Right ventricle myocardium superior (tissue), 1 donor: ENCODE results near the gene AJAP1. TPM values are rescaled to one million over a fixed set of nuclear protein-coding genes. Genes with fewer than 3 reads are reported as not detected.

ENCODE experiments used
- ATAC-seq: fragments of 200-7000 bp; cut with Tn5 transposase; one replicate; pipeline ENCODE4 v1.9.1; 2020; ENCODE audit warnings: mild to moderate bottlenecking; ENCODE audit not compliant: poor library complexity
- DNase-seq: peaks from one replicate; pipeline ENCODE4 v3.0.0-alpha.2; 2020
- intact Hi-C: fragments of 100-400 bp; cut with DNase I; formaldehyde crosslinking; loops from one replicate; pipeline ENCODE4 v1.11.2; 2022
- total RNA-seq: library from RNA; stranded (reverse); fragmentation: NEBNext Ultra II Directional; extraction: Animal tissue kit (Norgen Biotek cat#: 25700); gene quantifications from one replicate; pipeline ENCODE4 v1.2.1, GENCODE V29; 2021
- donor health status: DM: no; HTN: yes; CAD: no; lungs with severe emphysema.

AJAP1 gene
- total RNA-seq, 1 donor from 2014 or later, result 0.05 TPM

DNA sequence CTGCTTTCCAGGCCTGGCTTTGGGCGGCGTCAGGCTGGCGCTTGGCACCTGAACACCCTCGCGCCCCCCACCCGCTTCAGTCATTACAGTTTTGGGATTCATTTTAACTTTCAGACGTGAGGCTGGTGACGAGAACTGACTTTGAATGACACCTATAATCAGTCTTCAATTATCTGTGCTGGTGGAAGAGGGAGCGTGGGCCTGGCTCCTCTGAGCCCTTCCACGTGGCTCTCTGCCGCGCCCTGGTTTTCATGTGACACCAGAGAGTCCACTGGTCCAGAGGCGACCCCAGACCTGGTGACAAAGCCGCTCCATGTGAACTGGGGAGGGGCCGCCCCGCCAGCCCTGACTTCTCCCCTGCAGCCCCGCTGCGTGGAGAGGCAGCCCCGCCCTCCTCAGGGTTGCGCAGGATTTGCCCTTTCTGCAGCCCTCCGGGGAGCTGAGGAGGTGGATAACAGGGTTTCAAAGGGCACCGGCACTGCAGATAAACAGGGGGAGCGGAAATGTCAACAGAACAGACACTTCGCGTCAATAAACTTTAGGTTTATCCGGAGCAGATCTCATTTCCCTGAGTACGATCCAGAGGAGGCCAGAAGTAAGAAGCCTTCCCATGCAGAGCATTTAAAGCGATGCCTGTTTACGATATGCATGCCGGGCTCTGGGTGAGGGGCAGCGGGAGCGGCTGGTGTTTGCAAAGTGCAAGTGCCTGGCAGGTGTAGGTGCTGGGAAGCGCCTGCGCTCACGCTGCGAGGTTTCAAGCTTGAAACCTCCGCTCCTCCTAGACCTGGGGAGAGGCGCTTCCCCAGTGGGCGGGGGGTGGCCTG, 56.4 kb downstream of the AJAP1 start:
- ATAC-seq (no peak), DNase-seq (no peak)
- intact Hi-C loops, result no loop called here

DNA sequence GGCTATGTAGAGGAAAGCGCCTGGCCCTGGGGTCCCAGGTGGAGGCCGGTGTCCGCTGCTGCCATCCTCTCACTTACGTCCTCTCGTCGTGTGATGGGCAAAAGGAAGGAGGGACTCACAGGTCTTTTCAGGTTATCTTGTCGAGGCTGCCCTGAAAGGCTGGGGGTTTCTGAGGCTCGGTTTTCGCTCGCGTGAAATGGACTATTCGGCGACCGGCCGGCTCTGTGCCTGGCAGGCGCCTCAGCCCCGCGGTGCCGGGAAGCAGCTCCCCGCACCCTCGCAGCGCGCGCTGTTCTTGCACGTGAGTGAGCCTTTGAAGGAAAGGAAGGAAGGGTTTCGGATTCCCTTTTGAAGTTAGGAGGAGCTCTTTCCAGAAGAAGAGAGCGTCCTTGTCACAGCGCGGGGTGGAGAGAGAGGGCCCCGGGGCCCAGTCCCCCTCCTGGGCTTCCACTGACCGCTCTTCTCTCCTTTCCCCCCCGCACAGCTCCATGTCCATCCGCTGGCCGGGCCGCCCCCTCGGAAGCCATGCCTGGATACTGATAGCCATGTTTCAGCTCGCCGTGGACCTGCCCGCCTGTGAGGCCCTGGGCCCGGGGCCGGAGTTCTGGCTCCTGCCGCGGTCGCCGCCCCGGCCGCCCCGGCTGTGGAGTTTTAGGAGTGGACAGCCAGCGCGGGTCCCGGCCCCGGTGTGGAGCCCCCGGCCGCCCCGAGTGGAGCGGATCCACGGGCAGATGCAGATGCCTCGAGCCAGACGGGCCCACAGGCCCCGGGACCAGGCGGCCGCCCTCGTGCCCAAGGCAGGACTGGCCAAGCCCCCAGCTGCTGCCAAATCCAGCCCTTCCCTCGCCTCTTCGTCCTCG, 57.2 kb downstream of the AJAP1 start:
- ATAC-seq, result no peak
- no peak for DNase-seq
- intact Hi-C loops, result no loop called here

DNA sequence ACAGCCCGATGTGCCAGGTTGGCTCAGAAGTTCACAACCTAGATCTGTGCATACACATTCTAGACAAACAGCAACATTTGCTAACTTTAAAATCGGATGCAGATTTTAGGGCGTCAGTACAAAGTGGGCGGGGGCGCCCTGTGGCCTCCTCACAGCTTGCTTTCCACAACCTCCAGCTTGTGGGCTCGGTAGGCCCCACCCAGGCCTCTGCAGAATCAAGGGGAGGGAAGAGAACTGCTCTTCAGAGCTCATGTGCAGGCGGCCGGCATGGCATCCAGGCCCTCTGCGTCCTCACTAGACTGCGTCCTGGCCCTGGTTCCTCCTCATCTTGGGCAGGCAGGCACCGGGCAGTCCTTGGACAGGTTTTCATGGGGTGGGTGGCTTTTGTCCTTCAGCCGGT, 59.3 kb downstream of the AJAP1 start:
- no peak for ATAC-seq
- no peak for DNase-seq
- intact Hi-C loops, result no loop called here

DNA sequence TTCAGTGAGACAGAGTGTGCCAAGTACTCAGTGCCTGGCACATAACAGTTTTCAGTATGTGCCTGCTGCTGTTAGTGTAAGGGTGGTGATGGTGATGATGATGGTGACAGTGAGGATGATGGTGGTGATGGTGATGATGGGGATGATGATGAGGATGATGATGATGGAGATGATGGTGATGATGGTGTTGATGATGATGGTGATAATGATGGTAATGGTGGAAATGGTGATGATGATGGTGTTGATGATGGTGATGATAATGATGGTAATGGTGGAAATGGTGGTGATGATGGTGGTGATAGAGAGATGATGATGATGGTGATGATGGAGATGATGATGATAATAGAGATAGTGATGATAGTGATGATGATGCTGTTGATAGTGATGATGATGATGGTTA, 62.0 kb downstream of the AJAP1 start:
- DNase-seq, result no peak
- no peak for ATAC-seq
- intact Hi-C loops, result no loop called here

DNA sequence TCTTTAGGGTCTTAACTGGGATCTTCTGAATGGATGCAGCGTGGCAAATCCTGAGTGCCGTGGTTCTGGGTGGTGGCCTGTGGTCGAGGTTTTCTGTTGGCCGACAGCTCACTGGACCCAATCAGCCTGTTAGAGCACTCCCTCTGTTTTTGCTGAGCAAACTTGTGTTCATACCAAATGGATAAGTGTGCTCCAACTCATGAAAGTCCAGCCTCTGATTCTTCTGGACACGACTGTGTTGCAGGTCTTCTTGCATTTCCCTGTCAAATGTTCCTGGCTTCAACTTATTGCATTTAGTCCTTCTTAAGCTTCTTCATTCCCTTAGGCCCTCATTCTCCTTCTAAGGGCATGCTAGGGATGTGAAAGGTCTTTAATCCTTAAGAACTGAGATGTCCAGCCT, 63.7 kb downstream of the AJAP1 start:
- ATAC-seq, result no peak
- DNase-seq, result no peak
- intact Hi-C loops, result no loop called here

DNA sequence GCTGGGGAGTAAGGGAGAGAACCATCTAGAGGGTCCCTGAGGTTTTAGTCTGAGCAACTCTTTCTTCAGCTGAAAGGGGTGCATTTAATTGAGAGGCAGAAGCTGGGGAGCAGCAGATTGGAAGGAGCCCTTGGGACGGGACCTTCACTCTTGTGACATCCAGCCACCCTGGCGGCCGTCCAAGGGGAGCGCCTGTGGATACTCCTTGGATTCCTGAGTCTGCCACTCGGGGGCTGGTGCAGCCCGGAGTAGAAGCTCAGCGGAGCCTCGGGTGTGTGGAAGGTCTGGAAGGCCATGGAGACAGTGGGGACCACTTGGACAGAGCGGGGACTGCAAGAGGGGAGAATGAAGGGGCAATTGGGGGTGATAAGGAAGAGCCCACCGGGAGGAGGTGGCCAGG, 68.7 kb downstream of the AJAP1 start:
- ATAC-seq (no peak), DNase-seq (no peak)
- intact Hi-C loops, result no loop called here

DNA sequence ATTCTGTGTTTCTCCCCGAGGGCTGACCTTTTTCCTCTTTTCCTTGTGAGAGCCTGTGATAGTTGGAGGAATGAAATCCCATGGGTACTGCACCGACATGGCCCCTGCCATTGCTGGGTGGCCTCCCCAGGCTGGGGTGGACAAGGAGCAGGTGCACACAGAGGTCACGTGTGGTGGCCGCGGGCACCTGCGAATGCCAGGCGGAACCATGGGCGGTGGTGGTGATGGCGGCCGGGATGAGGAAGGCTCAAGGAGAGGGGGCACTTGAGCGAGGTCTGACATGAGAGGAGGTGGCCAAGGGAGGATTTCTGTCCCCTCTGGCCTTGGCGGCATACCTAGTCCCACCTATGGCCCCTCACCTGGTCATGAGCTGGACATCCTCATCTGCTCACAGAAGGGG, 69.6 kb downstream of the AJAP1 start:
- intact Hi-C loops, result no loop called here
- no peak for ATAC-seq

DNA sequence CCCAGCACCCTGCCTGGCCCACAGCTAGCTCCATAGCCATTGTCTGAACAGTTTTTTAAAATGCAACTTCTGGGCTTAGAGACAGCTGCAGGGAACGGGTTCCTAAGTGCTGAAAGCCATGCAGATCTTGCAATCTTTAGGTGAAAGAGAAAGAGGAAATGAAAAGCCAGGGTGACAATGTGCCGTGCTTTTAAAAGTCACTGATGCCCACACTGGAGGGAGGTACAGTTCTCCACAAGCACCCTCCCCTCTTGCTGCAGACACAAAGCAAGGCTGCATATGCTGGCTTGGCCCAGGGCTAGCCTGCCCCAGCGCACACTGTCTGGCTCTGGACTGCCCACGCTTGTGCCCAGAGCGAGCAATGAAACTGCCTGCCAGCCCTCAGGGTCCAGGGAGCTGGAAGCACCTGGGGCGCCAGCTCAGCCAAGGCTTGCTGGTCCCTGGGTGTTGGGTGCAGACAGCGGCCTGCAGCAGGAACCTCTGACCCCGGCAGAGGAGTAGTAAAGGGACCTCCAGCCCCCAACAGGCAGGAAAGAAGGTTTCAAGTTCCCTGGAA, 70.4 kb downstream of the AJAP1 start:
- DNase-seq, result no peak
- no peak for ATAC-seq
- intact Hi-C loops, result no loop called here

More for the DNA sequence above, 69.6 kb downstream of the AJAP1 start:
- no peak for DNase-seq

DNA sequence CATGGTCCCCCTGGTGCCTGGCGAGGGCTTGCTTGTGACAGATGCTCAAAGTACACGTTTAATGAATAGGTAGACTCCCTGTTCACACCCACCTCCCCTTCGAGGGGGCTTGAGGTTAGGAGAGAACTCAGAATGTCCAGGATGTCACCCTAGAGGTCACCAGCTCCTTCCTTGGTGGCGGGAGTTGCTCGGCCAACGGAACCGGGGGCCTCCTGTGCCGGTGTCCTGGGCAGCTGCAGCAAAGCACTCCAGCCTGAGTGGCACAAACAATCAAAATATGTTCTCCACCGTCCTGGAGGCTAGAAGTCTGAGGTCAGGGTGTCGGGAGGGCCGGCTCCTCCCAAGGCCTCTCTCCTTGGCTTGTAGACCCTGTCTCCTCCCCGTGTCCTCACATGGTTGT, 71.0 kb downstream of the AJAP1 start:
- intact Hi-C loops, result no loop called here
- DNase-seq (no peak), ATAC-seq (no peak)

DNA sequence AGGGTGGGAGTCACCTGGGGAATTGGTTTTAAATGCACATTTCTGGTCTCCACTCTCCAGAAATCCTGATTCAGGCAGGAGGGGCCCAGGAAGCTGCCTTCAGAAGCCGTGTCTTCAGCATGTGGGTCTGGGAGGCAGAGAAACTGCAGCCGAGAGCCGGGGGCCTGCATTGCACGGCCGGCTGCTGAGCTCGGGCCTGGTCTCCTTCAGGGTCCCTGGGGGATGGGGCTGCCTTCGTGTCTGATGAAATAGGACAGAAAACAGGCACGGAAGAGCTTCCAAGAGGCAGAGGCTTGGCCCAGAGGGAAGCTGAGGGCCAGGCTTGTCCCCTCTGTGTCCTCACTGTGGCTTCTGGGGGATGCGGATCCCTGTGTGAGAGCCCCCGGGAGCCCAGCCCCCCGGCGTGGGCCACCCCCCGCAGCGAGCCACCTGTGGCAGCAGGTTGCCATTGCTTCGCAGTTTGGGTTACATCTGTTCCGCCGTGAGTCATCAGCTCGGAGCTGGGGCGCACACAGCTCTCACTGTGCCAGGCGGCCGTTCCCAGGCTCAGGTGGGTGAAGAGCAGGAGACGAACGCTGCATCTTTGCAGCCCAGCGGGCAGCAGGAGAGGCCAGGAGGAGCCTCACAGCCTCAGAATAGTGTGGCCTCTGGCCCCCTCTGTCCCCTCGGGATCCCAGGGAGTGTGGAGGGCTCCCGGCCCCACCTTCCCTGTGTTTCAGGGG, 72.4 kb downstream of the AJAP1 start:
- intact Hi-C loops, result no loop called here
- no peak for ATAC-seq
- no peak for DNase-seq

DNA sequence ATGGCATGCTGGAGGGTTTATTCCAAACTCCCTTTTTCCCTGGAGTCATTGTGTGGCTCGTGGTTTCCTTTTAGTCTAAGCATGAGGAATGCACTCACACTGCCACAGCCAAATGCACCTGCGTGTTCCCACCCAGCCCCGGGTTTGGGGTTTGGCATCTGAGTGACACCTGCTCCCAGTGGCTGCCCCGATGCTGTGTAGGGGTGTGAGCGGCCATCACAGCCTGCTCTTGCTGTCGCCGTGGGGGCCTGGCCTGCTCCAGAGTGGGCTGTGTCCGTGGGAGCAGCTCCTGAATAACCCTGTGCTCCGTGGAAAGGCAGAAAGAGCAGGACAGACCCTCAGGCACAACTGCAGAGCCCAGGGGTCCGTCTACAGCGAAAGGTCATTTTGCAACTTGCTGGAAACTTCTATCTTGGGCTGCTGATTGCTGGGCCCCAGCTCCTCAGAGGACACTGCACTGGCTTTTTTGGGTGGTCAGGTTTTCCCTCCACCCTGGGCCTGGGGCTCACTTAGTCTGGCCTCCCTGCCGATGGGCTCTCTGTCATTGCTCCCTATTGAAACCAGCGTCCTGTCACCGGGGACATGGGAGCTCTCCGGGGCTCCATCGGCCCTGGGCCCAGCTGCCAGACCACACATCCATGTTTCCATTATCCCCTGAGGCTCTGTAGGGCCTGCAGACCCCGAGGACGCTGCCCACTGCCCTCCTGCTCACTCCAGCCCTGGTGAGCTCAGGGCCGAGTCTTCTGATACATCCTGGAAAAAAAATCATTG, 74.1 kb downstream of the AJAP1 start:
- intact Hi-C loops, result no loop called here
- ATAC-seq, result no peak
- DNase-seq, result no peak

DNA sequence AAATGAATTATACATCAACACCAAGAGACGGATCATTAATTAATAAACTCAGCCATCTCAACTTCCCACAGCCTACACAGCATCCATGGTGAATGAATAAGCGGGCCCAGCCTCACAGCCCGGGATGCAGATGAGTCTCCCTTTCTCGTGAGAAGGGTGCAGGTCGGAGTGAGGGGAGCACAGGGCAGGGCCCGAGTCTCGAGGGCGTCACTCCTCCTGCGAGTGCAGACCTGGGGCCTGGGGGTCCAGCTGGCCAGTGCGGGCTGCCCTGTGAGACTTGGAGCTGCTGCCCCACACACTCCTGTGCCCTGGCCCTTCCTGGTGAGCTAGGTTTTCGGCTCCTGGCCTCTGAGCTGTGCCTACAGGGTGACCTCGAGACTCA, 74.7 kb downstream of the AJAP1 start:
- intact Hi-C loops, result no loop called here
- no peak for ATAC-seq
- DNase-seq, result no peak

DNA sequence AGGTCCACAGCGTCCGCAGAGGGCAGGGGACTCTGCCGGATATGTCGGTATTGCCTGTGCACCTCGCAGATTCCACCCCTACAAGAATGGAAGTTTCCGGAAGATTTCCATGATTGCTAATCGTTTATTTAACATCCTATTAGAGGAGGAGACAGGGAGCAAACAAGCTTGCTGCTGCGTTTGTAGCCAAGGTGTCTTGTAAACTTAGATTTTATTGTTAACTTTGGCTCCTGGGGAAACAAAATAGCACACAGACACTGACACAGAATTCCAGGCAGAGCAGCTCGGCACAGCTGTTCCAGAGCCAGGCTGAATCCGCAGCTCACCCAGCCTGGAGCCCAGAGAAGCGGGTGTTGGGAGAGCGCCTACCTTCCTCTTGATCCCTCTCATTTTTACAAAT, 75.7 kb downstream of the AJAP1 start:
- DNase-seq, result no peak
- intact Hi-C loops, result no loop called here
- ATAC-seq, result no peak

DNA sequence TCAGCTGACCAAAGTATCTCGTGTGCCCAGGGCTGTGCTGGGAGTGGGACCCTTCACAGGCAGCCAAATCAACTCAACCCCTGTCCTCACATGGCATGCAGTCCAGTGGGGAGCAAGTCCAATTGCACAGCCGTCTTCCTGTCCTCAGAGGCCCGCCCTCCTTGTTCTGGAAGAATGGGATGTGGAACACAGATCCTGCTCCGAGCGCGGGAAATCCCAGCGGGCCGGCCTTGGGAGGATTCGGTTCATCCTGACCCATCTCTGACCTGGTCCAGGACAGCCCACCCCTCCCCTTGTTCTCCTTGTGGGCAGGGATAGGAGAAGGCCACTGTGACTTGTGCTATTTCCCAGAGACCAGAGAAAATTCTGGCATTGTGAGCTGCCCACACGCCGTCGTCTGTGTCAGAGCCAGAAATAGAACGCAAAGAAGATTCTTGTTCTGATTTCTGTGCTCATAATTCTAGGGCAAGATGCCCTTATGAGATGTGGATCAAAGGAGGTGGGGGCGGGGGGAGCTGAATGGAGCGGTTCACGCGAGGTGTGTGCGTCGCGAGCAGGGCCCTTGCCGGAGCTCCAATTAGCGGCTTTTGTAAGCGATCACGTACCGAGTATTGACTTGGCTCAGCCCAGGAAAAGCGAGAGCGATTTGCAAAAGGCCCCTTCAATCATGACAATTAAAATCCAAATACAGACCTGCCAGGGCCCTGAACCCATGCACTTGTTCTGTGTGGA, 79.2 kb downstream of the AJAP1 start:
- DNase-seq (no peak), ATAC-seq (no peak)
- intact Hi-C loops, result no loop called here

DNA sequence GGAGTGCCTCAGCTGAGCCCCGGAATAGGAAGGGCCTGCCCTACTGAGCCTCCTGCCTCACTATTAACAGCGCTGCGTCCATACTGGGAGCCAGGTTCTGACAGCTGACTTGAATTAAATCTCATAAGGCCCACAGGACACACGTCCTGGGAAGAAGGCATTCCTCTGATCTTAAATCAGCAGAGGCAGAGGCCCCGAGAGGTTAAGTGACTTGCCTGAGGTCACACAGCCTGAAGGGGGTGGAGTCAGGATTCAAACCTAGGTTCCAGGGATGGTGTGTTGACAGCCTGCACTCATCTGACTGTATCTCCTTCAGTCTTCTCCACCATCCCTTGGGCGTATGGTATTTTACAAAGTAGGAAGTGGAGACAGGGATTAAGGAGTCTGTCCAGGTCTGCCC, 79.8 kb downstream of the AJAP1 start:
- ATAC-seq, result no peak

DNA sequence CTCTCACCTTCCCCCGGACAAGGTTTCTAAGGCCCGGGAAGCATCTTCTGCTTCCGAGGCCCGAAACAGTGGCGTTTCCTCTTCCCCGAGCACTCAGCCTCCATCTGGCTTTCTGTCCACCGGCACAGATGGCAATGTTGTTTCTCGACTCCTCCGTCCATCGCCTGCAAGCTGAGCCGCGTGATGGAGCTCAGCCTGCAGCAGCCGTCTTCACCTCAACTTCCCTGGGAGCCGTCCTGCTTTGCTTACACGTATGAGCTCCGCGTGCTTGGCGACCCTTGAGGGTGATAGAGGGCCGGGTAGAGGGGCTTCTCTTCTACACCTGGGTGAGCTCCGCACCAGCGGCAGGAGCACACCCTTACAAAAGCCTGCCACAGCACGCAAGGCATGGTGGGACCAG, 80.4 kb downstream of the AJAP1 start:
- intact Hi-C loops, result no loop called here
- DNase-seq (no peak), ATAC-seq (no peak)

More for the DNA sequence above, 79.8 kb downstream of the AJAP1 start:
- intact Hi-C loops, result no loop called here
- DNase-seq, result no peak

DNA sequence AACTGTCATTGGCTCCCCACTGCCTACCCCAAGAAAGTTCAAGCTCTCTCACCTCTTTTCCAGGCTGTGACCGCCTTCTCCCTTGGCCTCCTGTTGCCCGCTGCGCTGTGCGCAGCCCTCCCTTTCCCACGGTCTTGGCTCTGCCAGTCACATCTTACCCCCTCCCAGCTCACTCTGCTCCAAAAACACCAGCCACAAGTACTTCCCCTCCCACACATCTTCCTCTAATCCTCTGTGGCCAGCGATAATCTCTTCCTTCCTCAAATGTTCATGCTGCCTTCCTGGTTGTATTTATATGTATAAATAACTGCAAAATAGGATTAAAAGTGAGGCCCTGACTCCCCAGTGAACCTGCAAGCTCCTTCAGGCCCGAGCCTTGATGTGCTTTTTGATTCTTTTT, 81.8 kb downstream of the AJAP1 start:
- ATAC-seq, result peak; percentile 38
- no peak for DNase-seq
- intact Hi-C loops, result no loop called here

DNA sequence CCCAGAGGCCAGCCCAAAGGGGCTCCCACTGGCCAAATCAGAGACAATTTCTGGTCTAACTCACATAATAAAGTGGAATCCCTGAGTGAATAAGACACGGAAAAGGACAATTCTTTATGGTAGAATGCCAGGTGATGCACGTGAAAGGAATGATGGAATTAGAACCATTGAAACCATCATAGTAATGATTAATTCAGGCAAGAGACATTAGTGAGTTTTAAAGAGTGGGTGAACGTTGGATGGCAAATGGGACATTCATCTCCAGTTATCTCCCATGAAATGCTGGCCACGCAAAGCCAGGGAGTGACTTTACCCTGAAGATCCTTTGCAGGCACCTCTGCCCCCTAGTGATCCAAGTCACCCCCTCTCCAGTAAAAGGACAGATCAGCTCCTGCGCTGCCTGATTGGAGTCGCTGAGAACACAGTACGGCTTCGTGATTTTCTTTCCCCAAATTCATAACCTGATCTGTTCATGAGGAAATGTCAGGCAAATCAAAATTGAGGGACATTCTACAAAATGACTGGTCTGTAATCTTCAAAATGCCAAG, 87.5 kb downstream of the AJAP1 start:
- intact Hi-C loops, result no loop called here
- no peak for DNase-seq
- no peak for ATAC-seq
